ENCODE data around the gene KRTAP4-8.
A peak's percentile ranks its signal among the peaks of the same experiment; 100 is the strongest.
"Not testable (repeated sequence)": the region's sequence is repeated elsewhere in the genome, so short reads cannot be mapped to it uniquely, and the experiment has no call there.

KRTAP4-8 gene

DNA sequence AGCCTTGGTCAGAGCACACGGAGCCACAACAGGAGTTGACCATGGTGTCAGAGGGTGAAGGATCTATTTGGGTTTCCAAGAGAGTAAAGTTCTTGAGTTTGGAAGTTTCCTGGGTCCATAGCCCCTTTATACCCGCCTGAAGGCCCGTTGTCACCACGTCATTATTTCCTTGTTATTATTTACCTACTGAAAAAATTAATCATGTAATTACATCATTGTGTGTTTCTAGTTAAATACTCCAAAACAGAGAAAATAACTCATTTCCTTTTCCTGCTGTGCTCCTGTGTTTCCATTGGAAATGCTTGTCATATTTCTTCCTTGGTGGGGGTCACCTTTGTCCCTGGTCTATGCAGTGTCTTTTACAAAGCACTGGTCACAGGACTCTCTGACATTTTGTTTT lies at the start of gene KRTAP4-8:
TSS of gene KRTAP4-8 (minus strand) at position 101 of the 400 bp plus-strand sequence. CDS start at position 43, 58 bp downstream.
- peak within 1 kb of the TSS; percentile 40 for H3K27ac ChIP-seq
- no peak for DNase-seq (ENCODE audit: low read depth, low spot score)

DNA sequence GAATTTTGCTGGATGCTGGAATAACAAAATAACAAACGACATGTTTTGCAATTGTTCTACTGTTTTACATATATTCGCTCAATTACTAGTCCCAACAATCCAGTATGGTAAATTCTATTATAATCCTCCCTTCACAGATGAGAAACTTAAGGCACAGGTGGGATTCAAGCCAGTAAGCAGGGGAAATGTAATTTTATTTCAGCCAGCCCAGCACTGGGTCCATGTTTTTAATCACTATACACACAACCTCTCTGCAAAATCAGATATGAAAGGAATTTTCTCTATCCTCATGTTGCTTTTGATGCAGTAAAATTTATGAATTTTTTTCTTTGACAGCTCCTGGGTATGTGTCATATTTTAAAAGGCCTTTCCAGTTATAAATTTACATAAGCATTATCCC lies 47.3 kb upstream of the KRTAP4-8 start:
- no peak overlapping the region for H3K27ac ChIP-seq
- DNase-seq (ENCODE audit: low read depth, low spot score) = no peak

DNA sequence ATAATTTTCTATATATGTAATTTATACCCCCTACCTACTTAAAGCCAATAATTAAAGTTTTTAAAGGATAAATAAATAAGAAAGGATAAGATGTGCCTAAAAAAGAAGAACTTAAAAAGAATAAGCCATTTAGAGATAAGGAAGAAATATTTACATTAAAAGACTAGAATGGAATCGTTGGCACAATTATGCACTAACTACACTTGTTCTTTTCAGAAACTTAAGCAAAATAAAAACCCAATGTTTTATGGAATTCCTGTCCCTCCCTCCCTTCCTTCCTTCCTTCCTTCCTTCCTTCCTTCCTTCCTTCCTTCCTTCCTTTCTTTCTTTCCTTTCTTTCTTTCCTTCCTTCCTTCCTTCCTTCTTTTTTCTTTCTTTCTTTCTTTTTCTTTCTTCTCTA lies 46.9 kb upstream of the KRTAP4-8 start:
- H3K27ac ChIP-seq = no peak overlapping the region
- DNase-seq (ENCODE audit: low read depth, low spot score) = no peak

DNA sequence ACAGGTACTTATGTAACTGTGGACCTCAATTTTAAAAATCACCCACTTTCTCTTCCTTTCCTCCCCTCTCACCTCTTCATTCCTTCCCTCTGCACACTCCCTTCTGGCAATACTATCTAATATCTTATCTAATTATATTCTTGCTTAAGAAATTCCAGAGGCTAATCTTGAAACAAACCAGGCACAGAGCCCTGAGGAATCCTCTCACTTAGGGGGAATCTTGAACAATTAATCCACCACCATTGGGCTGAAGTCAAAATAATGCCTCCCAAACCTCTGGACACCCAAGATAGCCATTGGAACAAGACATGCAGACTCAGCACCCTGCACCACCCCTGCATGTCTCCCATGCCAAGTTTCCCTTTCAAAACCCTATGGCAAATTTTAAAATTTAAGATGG lies 43.4 kb upstream of the KRTAP4-8 start:
- no peak for DNase-seq (ENCODE audit: low read depth, low spot score)
- peak overlapping the region; percentile 55 for H3K27ac ChIP-seq

DNA sequence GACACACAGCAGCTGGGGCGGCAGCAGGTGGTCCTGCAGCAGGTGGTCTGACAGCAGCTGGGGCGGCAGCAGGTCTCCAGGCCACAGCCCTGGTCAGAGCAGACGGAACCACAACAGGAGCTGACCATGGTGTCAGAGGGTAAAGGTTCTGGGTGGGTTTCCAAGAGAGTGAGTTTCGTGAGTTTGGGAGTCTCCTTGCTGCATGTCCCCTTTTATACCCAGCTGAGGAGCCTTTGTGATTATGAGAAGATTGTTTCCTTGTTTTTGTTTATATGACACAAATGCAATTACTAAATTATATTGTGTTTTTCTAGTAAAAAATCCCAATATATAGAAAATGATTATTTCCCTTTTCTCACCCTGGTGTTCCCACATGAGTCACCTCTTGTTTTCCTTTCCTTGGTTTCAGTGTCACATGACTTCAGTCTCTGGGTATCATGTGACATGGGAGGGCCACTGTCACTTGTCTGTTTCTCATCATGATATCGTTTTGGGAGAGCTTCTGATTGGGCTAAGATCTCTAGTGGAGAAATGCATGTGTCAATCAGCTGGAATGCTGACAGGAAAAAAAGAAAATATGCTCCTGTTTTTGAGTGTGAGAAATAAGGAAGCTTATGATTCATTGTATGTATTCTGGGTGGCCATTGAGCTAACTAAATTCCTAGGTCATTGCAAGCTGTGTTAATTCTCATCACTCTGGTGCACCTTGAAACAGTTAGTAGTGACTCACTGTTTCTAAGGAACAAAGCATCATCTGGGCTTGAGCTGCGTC lies 42.6 kb upstream of the KRTAP4-8 start, which contains the start of gene KRTAP4-6:
TSS of gene KRTAP4-6 (minus strand) at position 185 of the 772 bp plus-strand sequence. CDS start at position 128, 57 bp downstream.
- DNase-seq (ENCODE audit: low read depth, low spot score) = peak; percentile 95
- H3K27ac ChIP-seq = peak within 1 kb of the TSS; percentile 55

DNA sequence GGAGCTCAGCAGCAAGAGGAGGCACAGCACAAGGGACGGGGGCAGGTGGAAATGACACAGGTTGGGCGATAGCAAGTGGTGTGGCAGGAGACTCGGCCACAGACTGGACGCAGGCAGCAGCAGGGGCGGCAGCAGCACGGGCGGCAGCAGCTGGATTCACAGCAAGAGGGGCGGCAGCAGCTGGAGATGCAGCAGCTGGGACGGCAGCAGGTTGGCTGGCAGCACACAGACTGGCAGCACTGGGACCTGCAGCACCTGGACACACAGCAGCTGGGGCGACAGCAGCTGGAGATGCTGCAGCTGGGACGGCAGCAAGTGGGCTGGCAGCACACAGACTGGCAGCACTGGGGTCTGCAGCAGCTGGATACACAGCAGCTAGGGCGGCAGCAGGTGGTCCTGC lies 41.9 kb upstream of the KRTAP4-8 start:
- peak overlapping the region; percentile 55 for H3K27ac ChIP-seq

DNA sequence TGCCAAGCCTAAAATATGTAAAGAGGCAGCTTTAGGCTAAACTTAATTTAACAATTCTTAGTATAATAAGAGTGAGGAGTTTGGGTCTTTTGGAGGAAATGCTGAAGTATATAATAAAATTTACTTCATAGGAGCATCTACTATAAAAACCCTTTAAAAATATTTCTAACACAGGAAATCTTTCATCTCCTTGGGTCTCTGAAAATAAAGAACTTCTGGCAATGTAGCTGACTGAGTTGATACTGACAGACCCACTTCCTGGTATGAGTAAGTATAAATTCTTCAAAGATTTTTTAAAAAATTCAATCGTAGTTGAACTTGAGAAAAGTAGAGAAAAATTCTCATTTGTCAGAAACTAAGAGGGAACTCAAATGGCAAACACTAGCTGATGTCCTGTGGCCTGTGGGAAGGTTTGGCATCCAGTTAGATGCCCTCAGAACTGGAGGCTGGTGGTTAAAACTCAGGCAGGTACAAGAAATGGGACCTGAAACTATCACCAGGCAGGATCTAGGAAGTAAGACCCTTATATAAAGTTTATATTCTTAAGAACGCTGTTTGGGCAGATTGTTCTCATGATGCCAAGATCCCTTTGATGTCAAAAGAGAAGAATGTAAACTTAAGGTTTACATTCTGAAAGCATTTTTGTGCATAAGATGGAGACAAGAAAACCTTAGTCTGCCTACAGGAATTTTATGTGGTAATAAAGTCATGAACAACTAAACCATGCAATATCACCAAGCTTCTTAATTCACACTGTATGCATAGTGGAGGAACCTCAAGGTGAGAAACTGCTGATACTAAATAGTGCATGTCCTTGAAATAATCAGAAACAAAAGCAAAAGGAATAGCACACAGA lies 36.2 kb upstream of the KRTAP4-8 start:
- DNase-seq (ENCODE audit: low read depth, low spot score) = no peak
- H3K27ac ChIP-seq = no peak overlapping the region

More for the DNA sequence above, 41.9 kb upstream of the KRTAP4-8 start:
- DNase-seq (ENCODE audit: low read depth, low spot score) = not testable (repeated sequence)

DNA sequence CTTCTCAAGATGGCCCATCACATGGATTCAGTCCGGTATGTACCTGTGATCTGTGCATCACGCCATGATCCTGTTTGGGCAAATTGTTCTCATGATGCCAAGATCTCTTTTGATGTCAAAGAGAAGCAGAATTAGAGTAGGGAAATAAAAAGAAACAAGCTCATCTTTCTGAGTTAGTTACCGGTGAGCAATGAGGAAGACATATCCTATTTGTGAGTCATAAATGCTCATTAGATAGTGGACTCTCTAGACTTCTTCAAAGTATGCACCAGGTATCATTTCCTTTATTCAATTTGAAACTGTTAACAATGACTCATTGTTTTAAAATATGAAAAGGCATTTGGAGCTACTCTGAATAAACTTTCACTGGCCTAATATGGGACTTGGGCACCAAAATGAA lies 34.0 kb upstream of the KRTAP4-8 start:
- peak overlapping the region; percentile 69 for H3K27ac ChIP-seq
- DNase-seq (ENCODE audit: low read depth, low spot score) = peak; percentile 67

DNA sequence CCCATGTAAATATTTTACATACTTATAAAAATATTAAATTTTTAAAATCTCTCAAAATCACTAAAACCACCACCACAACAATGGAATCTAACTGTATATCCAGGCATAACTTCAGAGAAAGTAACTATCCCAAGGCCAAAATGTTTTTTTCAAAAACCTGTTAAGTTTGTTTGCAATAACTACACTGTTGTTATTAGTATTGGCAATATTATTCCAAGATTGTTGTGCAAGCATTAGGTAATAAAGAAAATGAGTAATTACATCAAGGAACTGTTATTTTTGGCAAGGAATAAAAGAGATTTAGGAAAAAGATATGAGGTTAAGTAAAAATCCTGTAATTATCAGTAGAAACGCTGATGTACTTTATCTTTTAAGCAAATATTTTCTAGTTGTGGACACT lies 29.4 kb upstream of the KRTAP4-8 start:
- H3K27ac ChIP-seq = no peak overlapping the region
- no peak for DNase-seq (ENCODE audit: low read depth, low spot score)

DNA sequence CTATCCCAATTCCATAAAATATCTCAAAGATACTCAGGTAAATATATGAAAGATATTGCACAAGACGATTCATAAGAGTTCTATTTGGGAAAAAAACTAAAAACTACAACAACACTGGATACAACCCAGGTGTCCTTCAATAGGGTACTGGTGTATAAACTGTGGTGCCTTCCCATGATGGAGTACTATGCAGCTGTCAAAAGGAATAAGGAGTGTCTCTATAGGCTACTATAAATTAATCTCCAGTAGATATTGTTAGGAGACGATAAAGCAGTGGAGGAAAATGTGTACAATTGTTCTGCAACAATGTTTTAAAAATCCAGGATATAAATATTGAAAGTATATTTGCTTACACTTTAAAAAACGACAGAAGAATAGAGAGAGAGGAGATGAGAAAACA lies 28.5 kb upstream of the KRTAP4-8 start:
- H3K27ac ChIP-seq = no peak overlapping the region
- DNase-seq (ENCODE audit: low read depth, low spot score) = no peak

DNA sequence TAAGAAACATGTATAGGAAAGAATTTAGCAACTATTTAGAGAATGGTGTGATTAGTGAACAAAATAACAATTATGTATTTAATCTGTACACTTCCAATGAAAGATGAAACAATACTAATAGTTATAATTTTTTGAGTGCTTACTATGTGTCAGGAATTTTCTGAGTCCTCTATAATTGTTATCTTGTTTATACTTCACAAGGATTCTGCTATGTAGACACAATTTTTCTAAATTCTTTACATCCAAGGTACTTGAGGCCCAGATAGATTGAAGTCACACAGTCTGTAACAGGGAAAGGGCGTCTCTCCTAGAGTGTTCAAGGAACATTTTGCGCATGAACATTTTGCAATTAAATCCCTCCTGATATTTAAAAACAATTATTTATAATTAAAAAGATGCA lies 27.1 kb upstream of the KRTAP4-8 start:
- H3K27ac ChIP-seq = no peak overlapping the region
- DNase-seq (ENCODE audit: low read depth, low spot score) = no peak

DNA sequence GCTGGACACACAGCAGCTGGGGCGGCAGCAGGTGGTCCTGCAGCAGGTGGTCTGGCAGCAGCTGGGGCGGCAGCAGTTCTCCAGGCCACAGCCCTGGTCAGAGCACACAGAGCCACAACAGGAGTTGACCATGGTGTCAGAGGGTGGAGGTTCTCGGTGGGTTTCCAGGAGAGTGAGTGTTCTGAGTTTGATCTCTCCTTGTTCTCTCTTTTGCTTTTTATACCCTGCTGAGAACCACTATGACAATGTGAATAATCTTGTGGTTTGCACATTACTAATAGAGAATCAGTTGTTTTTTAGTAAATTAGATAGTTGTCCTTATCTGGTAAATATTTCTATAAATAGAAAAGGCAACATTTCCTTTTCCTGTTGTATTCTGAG lies 26.0 kb upstream of the KRTAP4-8 start, which contains the start of gene KRTAP4-12:
TSS of gene KRTAP4-12 (minus strand) at position 192 of the 381 bp plus-strand sequence. CDS start at position 132, 60 bp downstream.
- H3K27ac ChIP-seq; DNase-seq (ENCODE audit: low read depth, low spot score): not testable (repeated sequence)

DNA sequence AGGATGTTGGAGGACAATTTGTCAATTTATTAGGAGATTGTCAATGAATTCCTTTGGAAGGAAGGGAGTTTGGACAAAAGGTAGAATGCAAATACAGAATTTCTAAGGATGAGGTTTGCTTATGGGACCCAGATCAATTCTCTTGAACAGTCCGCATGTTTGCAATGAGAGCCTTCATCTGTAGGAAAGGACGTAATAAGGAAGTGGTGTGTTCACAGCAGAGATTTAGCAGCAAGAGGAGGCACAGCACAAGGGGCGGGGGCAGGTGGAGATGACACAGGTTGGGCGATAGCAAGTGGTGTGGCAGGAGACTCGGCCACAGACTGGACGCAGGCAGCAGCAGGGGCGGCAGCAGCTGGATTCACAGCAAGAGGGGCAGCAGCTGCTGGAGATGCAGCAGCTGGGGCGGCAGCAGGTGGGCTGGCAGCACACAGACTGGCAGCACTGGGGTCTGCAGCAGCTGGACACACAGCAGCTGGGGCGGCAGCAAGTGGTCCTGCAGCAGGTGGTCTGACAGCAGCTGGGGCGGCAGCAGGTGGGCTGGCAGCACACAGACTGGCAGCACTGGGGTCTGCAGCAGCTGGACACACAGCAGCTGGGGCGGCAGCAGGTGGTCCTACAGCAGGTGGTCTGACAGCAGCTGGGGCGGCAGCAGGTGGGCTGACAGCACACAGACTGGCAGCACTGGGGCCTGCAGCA lies 25.5 kb upstream of the KRTAP4-8 start:
- H3K27ac ChIP-seq; DNase-seq (ENCODE audit: low read depth, low spot score): not testable (repeated sequence)

DNA sequence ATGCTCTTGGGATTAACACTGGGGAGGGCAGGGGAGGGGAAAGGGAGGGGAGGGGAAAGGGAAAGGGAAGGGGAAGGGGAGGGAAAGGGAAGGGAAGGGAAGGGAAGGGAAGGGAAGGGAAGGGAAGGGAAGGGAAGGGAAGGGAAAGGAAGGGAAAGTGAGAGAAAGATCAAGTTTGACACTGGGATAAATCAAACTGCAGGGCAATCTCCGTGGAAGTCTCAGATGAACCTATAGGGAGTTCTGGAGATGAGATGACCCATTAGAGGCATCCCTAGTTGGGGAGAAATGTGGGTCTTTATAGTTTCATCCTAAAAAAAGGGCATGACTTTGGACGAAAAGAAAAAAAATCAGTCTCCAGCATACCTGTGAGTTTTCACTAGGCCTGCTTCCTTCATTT lies 23.8 kb upstream of the KRTAP4-8 start:
- H3K27ac ChIP-seq = no peak overlapping the region
- DNase-seq (ENCODE audit: low read depth, low spot score) = no peak

DNA sequence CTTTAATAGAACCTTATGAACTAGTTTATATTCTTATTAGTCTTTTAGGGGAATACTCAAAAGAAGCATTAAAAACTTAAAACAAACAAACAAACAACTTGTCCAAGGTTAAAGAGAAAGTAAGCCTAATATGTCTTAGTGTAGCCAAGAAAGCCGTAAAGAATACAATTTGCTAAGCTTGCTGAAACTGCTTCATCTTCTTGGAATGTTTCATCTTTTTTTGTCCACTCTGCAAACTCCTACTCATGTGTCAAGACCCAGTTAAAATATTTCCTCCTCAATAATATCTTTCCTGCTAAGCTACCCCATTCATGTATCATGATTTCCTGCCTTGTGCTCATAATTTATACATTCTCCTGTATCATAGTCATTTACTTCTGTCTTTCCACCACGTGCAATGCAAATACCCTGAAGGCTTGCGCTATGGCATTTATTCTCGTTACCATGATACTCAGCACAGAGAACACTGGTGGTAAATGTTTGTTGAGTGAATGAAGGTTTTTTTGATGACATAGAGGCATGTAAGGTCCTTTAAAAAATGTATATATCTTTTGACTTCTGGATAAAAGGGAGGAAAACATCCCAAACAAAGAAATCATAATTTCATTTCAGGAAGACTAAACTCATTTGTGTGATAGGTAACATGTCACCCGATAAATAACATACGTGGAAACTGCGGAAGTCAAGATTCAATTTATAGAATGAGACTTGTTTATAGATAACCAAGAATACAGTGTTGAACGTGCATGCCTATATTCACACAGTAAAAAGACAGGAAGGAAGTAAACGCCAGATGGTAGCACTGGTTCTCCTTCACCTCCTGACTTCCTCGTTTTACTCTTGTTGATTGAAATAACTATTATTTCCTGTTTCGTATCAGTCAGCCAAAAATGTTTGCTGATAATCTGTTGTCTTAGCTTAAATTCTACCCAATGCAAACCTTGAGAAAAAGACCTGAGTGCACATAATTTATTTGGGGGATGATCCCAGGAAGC lies 22.1 kb upstream of the KRTAP4-8 start:
- DNase-seq (ENCODE audit: low read depth, low spot score); H3K27ac ChIP-seq: not testable (repeated sequence)

DNA sequence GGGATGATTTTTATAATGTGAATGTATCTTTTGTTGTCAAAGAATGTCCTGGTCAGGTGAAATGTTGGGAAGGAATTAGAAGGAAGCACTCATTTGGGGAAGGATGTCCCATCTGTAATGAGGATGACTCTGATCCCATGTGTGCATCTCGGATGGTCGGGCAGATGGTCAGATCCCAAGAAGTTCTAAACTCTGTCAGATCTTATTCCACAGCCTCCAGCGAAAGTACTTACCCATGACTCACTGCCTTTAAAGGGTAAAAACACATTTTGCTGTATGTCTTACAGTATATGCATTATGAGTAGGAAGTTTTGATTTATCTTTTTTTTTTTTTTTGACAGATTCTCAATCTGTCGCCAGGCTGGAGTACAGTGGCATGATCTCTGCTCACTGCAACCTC lies 20.8 kb upstream of the KRTAP4-8 start:
- no peak overlapping the region for H3K27ac ChIP-seq
- no peak for DNase-seq (ENCODE audit: low read depth, low spot score)

DNA sequence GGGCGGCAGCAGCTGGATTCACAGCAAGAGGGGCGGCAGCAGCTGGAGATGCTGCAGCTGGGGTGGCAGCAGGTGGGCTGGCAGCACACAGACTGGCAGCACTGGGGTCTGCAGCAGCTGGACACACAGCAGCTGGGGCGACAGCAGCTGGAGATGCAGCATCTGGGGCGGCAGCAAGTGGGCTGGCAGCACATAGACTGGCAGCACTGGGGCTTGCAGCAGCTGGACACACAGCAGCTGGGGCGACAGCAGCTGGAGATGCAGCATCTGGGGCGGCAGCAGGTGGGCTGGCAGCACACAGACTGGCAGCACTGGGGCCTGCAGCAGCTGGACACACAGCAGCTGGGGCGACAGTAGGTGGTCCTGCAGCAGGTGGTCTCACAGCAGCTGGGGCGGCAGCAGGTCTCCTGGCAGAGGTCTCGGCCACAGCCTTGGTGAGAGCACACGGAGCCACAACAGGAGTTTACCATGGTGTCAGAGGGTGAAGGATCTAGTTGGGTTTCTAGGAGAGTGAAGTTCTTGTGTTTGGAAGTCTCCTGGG lies 20.0 kb upstream of the KRTAP4-8 start, which contains the start of gene KRTAP4-11:
TSS of gene KRTAP4-11 (minus strand) at position 528 of the 541 bp plus-strand sequence. CDS start at position 470, 58 bp downstream.
- H3K27ac ChIP-seq; DNase-seq (ENCODE audit: low read depth, low spot score): not testable (repeated sequence)

DNA sequence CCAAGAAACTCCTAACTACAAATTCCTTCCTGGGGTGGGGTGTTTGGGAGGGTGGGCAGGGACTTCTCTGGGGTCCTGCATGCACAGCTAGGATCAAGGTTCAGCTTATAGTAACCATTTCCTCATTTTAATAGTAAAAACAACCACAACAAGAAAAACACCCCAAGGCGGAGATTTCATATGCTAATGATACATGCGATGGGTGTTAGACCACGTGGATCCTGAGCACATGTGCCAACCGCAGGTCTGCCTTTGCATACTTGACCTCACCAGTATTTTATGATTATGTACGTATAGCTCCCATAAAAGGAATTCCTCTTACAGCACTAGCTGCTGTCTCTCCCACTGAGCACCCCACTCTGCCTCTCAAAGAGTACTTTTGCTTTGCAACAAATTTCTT lies 18.4 kb upstream of the KRTAP4-8 start:
- DNase-seq (ENCODE audit: low read depth, low spot score) = no peak

More for the DNA sequence above, 18.4 kb upstream of the KRTAP4-8 start:
- H3K27ac ChIP-seq = no peak overlapping the region

Data from epithelial cell of prostate (primary cell).